HCT116 (cell line): ENCODE data around the gene FAM227B.

Experiments used
- POLR2AphosphoS5 ChIP-seq: IDR thresholded peaks from 2 replicates; pipeline ENCODE4 v1.6.1; 2011; ENCODE audit warnings: mild to moderate bottlenecking, low read depth, low read length, moderate library complexity
- TCF7L2 ChIP-seq: IDR thresholded peaks from 2 replicates; pipeline ENCODE4 v1.7.0; 2011; ENCODE audit warnings: borderline replicate concordance, inconsistent platforms; ENCODE audit not compliant: insufficient read depth, insufficient read length; ENCODE audit errors: extremely low read depth
- YY1 ChIP-seq: IDR thresholded peaks from 2 replicates; pipeline ENCODE4 v1.6.1; 2011; ENCODE audit warnings: low read length, low read depth, moderate library complexity, mild to moderate bottlenecking; ENCODE audit not compliant: insufficient replicate concordance; ENCODE audit errors: extremely low read depth
- ZNF274 ChIP-seq: fragments of 200-500 bp; sonication (Bioruptor generic); IDR thresholded peaks from 2 replicates; pipeline ENCODE4 v1.6.1; 2014; ENCODE audit warnings: mild to moderate bottlenecking, low read depth, low read length, inconsistent platforms
- TF ChIP-seq, protein P1 (sequence below), 3 experiments: fragments of 200-600 bp in 1 of 3; sonication (generic) in 1 of 3; IDR thresholded peaks in 2 of 3; conservative IDR thresholded peaks in 1 of 3; 2 replicates each; pipeline ENCODE4 v1.5.1; 2012 to 2017; ENCODE audit warnings: low read depth in 2 of 3, low read length in 2 of 3, antibody characterized with exemption in 1 of 3, borderline replicate concordance in 1 of 3, control low read depth in 1 of 3, mild to moderate bottlenecking in 1 of 3, mixed read lengths in 1 of 3, mixed run types in 1 of 3, moderate library complexity in 1 of 3; ENCODE audit not compliant: insufficient read depth in 1 of 3
- TF ChIP-seq, protein P2 (sequence below): IDR thresholded peaks from 2 replicates; pipeline ENCODE4 v1.6.1; 2012; ENCODE audit warnings: low read depth

DNA sequence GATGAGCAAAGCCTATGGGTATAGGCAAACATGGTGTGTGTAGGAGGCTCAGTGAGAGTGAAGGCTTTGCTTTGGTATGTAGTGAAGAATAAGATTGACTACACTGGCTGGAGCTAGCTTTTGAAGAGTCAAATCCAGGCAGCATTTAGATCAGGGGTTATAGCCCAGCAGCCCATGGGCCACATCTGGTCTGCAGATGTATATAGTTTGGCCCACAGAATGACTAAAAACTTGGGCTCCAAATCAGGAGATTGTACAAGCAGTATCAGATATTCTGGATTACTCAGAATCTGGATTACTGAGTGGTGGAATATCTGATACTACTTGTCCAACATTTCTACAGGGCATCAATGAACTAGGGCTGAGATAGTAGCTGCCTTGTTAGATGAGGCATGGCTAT, 290.5 kb downstream of the FAM227B start:
- TF ChIP-seq TCF7L2 (no peak), ZNF274 (no peak), YY1 (no peak), POLR2AphosphoS5 (no peak)
- TF ChIP-seq, protein P1, sequence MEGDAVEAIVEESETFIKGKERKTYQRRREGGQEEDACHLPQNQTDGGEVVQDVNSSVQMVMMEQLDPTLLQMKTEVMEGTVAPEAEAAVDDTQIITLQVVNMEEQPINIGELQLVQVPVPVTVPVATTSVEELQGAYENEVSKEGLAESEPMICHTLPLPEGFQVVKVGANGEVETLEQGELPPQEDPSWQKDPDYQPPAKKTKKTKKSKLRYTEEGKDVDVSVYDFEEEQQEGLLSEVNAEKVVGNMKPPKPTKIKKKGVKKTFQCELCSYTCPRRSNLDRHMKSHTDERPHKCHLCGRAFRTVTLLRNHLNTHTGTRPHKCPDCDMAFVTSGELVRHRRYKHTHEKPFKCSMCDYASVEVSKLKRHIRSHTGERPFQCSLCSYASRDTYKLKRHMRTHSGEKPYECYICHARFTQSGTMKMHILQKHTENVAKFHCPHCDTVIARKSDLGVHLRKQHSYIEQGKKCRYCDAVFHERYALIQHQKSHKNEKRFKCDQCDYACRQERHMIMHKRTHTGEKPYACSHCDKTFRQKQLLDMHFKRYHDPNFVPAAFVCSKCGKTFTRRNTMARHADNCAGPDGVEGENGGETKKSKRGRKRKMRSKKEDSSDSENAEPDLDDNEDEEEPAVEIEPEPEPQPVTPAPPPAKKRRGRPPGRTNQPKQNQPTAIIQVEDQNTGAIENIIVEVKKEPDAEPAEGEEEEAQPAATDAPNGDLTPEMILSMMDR (IDR thresholded peaks at IDR 0.05 in 2 of 3, conservative IDR thresholded peaks at IDR 0.05 in 1 of 3; ENCODE audit: borderline replicate concordance in 1 of 3, insufficient read depth in 1 of 3, low read depth in 2 of 3, low read length in 2 of 3), result no peak
- TF ChIP-seq, protein P2, sequence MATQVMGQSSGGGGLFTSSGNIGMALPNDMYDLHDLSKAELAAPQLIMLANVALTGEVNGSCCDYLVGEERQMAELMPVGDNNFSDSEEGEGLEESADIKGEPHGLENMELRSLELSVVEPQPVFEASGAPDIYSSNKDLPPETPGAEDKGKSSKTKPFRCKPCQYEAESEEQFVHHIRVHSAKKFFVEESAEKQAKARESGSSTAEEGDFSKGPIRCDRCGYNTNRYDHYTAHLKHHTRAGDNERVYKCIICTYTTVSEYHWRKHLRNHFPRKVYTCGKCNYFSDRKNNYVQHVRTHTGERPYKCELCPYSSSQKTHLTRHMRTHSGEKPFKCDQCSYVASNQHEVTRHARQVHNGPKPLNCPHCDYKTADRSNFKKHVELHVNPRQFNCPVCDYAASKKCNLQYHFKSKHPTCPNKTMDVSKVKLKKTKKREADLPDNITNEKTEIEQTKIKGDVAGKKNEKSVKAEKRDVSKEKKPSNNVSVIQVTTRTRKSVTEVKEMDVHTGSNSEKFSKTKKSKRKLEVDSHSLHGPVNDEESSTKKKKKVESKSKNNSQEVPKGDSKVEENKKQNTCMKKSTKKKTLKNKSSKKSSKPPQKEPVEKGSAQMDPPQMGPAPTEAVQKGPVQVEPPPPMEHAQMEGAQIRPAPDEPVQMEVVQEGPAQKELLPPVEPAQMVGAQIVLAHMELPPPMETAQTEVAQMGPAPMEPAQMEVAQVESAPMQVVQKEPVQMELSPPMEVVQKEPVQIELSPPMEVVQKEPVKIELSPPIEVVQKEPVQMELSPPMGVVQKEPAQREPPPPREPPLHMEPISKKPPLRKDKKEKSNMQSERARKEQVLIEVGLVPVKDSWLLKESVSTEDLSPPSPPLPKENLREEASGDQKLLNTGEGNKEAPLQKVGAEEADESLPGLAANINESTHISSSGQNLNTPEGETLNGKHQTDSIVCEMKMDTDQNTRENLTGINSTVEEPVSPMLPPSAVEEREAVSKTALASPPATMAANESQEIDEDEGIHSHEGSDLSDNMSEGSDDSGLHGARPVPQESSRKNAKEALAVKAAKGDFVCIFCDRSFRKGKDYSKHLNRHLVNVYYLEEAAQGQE, result no peak
